GM12891 (cell line): Measurements from ENCODE around the gene ROBO1.
"Not testable (repeated sequence)": the region's sequence is repeated elsewhere in the genome, so short reads cannot be mapped to it uniquely, and the experiment has no call there.

ENCODE experiments used
- POLR2A ChIP-seq: IDR thresholded peaks from 2 replicates; pipeline ENCODE4 v1.6.1; 2011; ENCODE audit warnings: low read depth, low read length, control low read depth
- POLR2AphosphoS5 ChIP-seq: IDR thresholded peaks from 2 replicates; pipeline ENCODE4 v1.6.1; 2011; ENCODE audit warnings: low read depth, low read length, control low read depth
- TAF1 ChIP-seq: IDR thresholded peaks from 2 replicates; pipeline ENCODE4 v1.6.1; 2011; ENCODE audit warnings: low read depth, low read length, control low read depth

- not testable (repeated sequence) for TF ChIP-seq POLR2A, TAF1, POLR2AphosphoS5
These were observed 441.9 kb downstream of the ROBO1 start for GRCh38 chr3:79325833-79326383.
